ENCODE measurements around the gene TMEM254.
"Not testable (repeated sequence)": the region's sequence is repeated elsewhere in the genome, so short reads cannot be mapped to it uniquely, and the experiment has no call there.

Gene TMEM254

GRCh38 chr10:80077869-80078447 lies 507 bp upstream of the TMEM254 start:
- no peak for DNase-seq (ENCODE audit: low read depth)

GRCh38 chr10:80079312-80079719 lies 851 bp downstream of the TMEM254 start:
- no peak for DNase-seq (ENCODE audit: low read depth)

DNA sequence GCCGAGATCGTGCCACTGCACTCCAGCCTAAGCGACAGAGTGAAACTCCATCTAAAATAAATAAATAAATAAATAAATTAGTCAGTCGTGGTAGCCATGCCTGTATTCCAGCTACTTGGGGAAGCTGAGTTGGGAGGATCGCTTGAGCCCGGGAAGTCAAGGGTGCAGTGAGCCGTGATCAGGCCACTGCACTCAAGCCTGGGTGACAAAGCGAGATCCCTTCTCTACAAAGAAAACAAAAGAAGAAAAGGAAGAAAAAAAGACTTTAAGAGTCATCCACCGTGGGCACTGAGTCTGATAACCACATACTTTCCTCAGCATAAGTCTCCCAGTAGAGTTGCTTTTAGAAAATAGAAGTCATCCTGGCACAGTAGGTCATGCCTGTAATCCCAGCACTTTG lies 2.6 kb downstream of the TMEM254 start:
- DNase-seq (ENCODE audit: low read depth), result no peak

DNA sequence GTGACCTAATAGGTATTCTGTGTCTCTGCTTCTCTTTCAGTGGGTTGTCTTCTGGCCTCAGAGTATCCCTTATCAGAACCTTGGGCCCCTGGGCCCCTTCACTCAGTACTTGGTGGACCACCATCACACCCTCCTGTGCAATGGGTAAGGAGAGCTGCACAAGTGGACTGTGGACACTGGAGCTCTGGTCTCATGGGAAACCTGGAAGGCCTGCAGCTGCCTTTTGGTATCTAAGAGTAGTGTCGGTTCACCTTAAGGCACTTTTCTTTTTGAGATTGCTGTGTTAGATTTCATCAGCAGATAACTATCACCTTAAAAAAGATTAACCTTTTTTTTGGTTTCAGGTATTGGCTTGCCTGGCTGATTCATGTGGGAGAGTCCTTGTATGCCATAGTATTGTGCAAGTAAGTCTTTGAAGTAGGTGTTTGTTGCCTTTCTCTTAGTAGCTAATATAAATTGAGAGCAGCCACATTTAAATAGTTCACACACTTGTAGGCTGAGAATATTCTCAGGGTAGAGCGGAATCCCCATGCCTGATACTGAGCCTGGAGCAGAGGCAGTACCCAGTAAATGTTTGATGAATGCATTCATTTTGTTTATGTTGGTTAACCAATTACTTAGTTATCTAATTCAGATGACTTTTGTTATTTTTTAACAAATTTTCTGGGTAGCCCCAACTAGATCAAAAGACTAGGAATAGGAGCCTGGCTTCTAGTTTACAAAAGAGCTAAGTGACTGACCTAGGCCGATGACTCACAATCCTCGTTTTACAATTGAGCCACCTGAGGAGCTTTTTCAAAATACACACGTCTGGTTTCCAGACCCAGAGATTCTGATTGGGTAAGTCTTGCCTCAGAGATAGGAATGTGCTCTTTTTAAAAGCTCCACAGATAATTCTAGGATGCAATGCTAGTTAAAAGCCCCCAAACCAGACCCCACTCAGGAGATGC lies 3.6 kb downstream of the TMEM254 start:
- no peak for DNase-seq (ENCODE audit: low read depth)

DNA sequence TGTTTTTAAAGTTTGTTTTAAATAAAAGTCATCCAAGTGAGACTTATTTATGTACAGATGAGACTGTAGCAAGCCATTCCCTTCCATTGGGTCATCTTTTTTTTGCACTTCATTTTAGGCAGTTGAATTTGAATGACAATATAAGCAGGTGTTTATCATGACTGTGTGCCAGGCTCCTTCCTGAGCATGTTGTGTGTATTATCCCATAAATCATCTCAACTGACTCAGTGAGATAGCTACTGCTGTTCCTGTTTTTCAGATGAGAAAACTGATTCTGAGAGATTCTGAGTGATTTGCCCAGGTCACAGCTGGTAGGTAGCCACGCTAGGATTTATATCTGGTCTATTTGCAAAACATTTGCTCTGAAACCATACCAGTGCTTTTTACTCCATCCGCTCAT lies 11.7 kb downstream of the TMEM254 start:
- no peak for DNase-seq (ENCODE audit: low read depth)

DNA sequence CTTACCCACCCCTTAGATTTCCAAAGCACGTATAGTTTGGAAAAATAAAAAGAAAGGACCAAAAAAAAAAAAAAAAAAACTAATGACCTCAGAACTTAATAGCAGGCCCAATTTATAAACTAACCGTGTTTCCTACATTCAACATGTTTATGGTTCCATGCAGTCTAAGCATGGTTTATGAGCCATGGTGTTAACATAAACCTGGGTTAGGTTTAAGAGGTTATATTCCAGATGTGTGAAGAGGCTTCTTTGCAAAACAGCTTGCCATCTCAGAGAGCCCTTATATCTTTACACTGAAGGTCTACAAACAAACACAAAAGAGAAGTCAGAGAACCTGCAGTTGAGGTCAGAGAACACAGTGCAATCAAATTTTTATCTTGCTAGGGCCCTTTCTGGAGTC lies 15.8 kb downstream of the TMEM254 start:
- no peak for DNase-seq (ENCODE audit: low read depth)

- not testable (repeated sequence) for DNase-seq (ENCODE audit: low read depth)
These were observed 19.8 kb downstream of the TMEM254 start for GRCh38 chr10:80098272-80098671.

GRCh38 chr10:80099295-80099694 lies 20.8 kb downstream of the TMEM254 start:
- not testable (repeated sequence) for DNase-seq (ENCODE audit: low read depth)

GRCh38 chr10:80100116-80100515 lies 21.7 kb downstream of the TMEM254 start:
- DNase-seq (ENCODE audit: low read depth), result no peak

DNA sequence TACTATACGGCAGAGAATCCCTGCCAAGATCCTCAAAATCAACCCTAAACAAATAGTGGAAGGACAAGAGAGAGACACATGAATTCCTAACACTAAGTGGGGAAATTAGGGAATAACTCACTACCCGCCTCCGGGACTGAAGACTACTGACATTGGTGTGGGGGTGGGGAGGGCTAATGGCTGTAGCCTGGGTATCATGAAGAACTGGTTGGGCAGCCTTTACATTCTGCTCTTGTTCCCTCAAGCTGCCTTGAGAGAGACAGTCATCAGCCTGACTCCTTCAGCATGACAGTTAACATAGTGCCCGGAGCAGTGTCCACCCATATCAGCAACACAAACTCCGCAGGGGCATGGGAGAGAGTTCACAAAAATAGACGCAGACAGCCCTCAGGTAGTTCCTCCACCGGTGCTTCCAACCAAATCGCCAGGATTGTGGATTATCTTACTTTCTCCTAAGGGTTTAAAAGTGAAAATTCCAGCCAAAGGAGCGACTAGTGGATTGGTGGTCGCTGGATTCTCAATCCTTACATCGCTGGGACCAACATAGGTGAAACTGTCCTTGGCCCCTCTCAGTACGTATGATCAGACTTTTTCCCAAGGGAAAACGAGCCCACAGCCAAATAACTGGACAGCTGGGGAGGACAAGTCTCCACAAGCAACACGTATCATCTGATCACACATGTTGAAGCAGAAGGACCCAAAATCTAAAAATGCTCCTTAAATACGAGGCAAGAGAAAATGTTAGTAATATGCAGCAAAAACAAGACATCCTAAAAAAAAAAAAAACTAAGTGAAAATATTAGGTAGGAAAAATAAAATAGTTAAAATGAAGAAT lies 22.6 kb downstream of the TMEM254 start:
- DNase-seq (ENCODE audit: low read depth), result no peak

GRCh38 chr10:80104066-80104926 lies 25.8 kb downstream of the TMEM254 start:
- peak; percentile 99 for DNase-seq (ENCODE audit: low read depth)

DNA sequence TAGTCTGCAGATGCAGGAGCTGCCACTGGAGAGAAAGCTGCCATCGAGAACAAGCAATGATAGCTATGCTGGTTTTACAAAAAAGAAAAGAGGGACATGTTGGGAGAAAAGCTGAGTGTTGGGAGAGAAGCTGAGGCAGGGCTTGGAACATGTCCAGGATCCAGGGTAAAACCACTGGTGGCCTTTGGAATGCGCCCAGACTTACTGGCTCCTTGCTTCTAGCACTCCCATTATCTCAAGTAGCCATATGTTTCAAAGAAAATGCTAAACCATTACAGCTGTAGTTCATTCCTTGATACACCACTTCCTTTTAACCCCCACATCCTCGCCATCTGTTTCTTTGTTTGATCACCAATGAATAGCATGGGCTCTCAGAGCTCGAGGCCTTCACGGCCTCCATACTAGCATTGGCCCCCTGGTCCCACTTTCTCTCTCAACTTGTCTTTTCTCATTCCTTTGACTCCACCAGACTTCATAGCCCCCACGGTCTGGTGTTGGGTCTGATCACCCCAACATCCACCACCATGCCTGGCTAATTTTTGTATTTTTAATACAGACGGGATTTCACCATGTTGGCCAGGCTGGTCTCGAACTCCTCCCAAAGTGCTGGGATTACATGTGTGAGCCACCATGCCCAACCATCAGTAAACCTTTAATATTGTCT lies 30.2 kb downstream of the TMEM254 start:
- no peak for DNase-seq (ENCODE audit: low read depth)

- no peak for DNase-seq (ENCODE audit: low read depth)
These were observed 32.5 kb downstream of the TMEM254 start for GRCh38 chr10:80110986-80111385.

- DNase-seq (ENCODE audit: low read depth), result no peak
These were observed 40.2 kb downstream of the TMEM254 start for GRCh38 chr10:80118669-80119068.

DNA sequence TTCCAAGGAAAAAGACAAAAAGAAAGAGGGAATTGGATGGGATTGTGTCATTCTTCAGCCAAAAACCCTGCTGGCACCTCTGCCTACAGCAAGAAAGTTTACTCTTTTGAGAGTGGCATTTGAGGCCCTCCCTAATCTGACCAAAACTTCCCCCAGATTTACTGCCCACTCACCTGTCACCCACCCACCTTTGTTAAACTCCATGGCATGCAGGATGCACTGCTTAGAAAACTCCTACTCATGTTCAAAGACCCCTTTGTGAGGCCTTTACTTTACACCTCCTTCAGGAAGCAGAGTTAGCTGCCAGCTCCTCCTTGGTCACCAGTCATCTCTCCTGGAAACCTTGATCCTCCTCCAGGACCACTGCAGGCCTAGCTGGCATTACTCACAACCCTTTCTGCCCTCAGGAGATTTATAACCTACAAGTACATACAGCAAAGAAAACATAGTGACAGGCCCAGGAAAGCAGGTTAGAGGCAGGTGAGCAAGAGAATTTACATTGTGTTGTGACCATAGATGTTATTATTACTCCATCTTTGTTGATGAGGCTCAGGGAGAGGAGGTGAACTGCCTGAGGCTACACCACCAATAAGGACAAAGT lies 43.7 kb downstream of the TMEM254 start:
- no peak for DNase-seq (ENCODE audit: low read depth)

DNA sequence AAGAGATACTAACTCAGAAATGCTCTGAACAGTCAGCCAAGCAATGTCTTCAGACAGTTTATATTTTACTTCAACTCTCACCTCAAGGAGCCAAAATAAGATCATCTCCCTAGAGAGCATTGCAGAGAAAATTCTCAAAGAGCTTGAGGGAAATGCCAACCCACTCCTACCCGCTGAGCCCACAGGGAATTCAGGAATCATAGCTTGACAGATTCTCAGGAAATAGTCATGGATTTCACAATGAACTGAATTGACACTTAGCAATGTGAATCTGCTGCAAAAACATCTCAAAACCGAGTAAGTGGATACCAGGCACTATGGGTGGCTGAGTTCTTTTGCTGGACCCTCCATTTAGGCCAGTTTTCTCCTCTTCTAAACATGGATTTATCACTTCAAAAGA lies 44.3 kb downstream of the TMEM254 start:
- peak; percentile 88 for DNase-seq (ENCODE audit: low read depth)

- no peak for DNase-seq (ENCODE audit: low read depth)
These were observed 48.4 kb downstream of the TMEM254 start for GRCh38 chr10:80126876-80127275.

- DNase-seq (ENCODE audit: low read depth), result no peak
These were observed 53.0 kb downstream of the TMEM254 start for GRCh38 chr10:80131499-80131901.

GRCh38 chr10:80132299-80133139 lies 54.1 kb downstream of the TMEM254 start, which contains the start of gene PLAC9:
Gene PLAC9 (plus strand): TSS chr10:80132730. CDS start chr10:80132763, 33 bp downstream.
- DNase-seq (ENCODE audit: low read depth), result no peak

- peak; percentile 80 for DNase-seq (ENCODE audit: low read depth)
These were observed 54.7 kb downstream of the TMEM254 start for GRCh38 chr10:80133206-80133605.

All from fibroblast of gingiva (primary cell).